DMS53 treated with DMSO at 0.1 percent for 48 hours (cell line): ENCODE measurements around the gene DCAF15.
A peak's percentile ranks its signal among the peaks of the same experiment; 100 is the strongest.

Experiments
- DNase-seq: peaks from one replicate; lab custom pipeline; 2025; ENCODE audit not compliant: unreplicated experiment; lab: John Stamatoyannopoulos, UW

The DCAF15 gene

GRCh38 chr19:13974073-13974472, 21.8 kb downstream of the DCAF15 start:
- peak; percentile 92 for DNase-seq

GRCh38 chr19:13975870-13976269, 23.6 kb downstream of the DCAF15 start:
- no peak for DNase-seq

- DNase-seq, result no peak
Measured at GRCh38 chr19:13976446-13976845, 24.1 kb downstream of the DCAF15 start.

- no peak for DNase-seq
Measured at GRCh38 chr19:13977803-13978202, 25.5 kb downstream of the DCAF15 start.

GRCh38 chr19:13978351-13979243, 26.3 kb downstream of the DCAF15 start:
- no peak for DNase-seq

- no peak for DNase-seq
Measured at GRCh38 chr19:13979244-13979615, 26.9 kb downstream of the DCAF15 start.

- no peak for DNase-seq
Measured at GRCh38 chr19:13979686-13980085, 27.4 kb downstream of the DCAF15 start.

- no peak for DNase-seq
Measured at GRCh38 chr19:13980340-13980739, 28.0 kb downstream of the DCAF15 start.

- DNase-seq, result no peak
Measured at GRCh38 chr19:13981021-13981420, 28.7 kb downstream of the DCAF15 start.

GRCh38 chr19:13981467-13981866, 29.2 kb downstream of the DCAF15 start:
- no peak for DNase-seq

- no peak for DNase-seq
Measured at GRCh38 chr19:13981988-13982501, 29.7 kb downstream of the DCAF15 start.

GRCh38 chr19:13982773-13983172, 30.5 kb downstream of the DCAF15 start:
- no peak for DNase-seq

GRCh38 chr19:13983213-13983889, 31.0 kb downstream of the DCAF15 start:
- peak; percentile 69 for DNase-seq

- DNase-seq, result no peak
Measured at GRCh38 chr19:13984186-13984585, 31.9 kb downstream of the DCAF15 start.

- no peak for DNase-seq
Measured at GRCh38 chr19:13984875-13985741, 32.8 kb downstream of the DCAF15 start.

- DNase-seq, result peak; percentile 38
Measured at GRCh38 chr19:13985771-13986347, 33.5 kb downstream of the DCAF15 start.

GRCh38 chr19:13986348-13986904, 34.1 kb downstream of the DCAF15 start:
- peak; percentile 87 for DNase-seq

- DNase-seq, result no peak
Measured at GRCh38 chr19:13987101-13987890, 35.0 kb downstream of the DCAF15 start.

- no peak for DNase-seq
Measured at GRCh38 chr19:13989487-13989886, 37.2 kb downstream of the DCAF15 start.

GRCh38 chr19:13990085-13990484, 37.8 kb downstream of the DCAF15 start:
- no peak for DNase-seq
